ENCODE results near the gene DPYSL4.

DPYSL4 gene

GRCh38 chr10:132163826-132164515, 22.8 kb upstream of the DPYSL4 start:
- no peaks in the 10 kb centered on the region for H3K36me3 ChIP-seq (ENCODE audit: control insufficient read depth, low read length)
- no peaks in the 10 kb centered on the region for H3K9me2 ChIP-seq (replicated peaks; ENCODE audit: control insufficient read depth, low read length)
- no peak overlapping the region for H3K4me3 ChIP-seq (ENCODE audit: low read length)
- H3K9me3 ChIP-seq (ENCODE audit: control insufficient read depth, insufficient read depth, low read length), result peaks cover 5% of the 10 kb centered on the region; the same call in 1 of the 2 replicates
- no peak overlapping the region for H3K27ac ChIP-seq (ENCODE audit: low read depth, low read length)
- H3K4me2 ChIP-seq (ENCODE audit: low read length), result no peak overlapping the region
- H3K27me3 ChIP-seq (ENCODE audit: control insufficient read depth, low read length), result no peaks in the 10 kb centered on the region
- no peak for TF ChIP-seq EZH2phosphoT487 (IDR thresholded peaks at IDR 0.05; ENCODE audit: borderline replicate concordance, low read length)
- TF ChIP-seq CTCF (IDR thresholded peaks at IDR 0.05; ENCODE audit: low read depth, low read length, poor library complexity, severe bottlenecking), result no peak
- no peaks in the 10 kb centered on the region for H3K79me2 ChIP-seq (ENCODE audit: control insufficient read depth, low read length)
- H3K4me1 ChIP-seq (ENCODE audit: control insufficient read depth, low read length), result peaks cover 28% of the 10 kb centered on the region
- no peaks in the 10 kb centered on the region for H4K20me1 ChIP-seq (ENCODE audit: control insufficient read depth, insufficient read depth, low read depth, low read length)
- H3F3A ChIP-seq (ENCODE audit: control insufficient read depth, insufficient read depth), result peaks cover 5% of the 10 kb centered on the region; the same call in 1 of the 2 replicates

- Histone ChIP-seq H3K4me2 (ENCODE audit: low read length) (no peak overlapping the region), H3K27ac (ENCODE audit: low read depth, low read length) (no peak overlapping the region), H3F3A (ENCODE audit: control insufficient read depth, insufficient read depth) (0 out of 2 replicates have a peak, but pooled peaks cover 5% of the 10 kb centered on the region), H4K20me1 (ENCODE audit: control insufficient read depth, insufficient read depth, low read depth, low read length) (no peaks in the 10 kb centered on the region), H3K9me2 (replicated peaks; ENCODE audit: control insufficient read depth, low read length) (no peaks in the 10 kb centered on the region), H3K27me3 (ENCODE audit: control insufficient read depth, low read length) (no peaks in the 10 kb centered on the region), H3K79me2 (ENCODE audit: control insufficient read depth, low read length) (no peaks in the 10 kb centered on the region), H3K36me3 (ENCODE audit: control insufficient read depth, low read length) (no peaks in the 10 kb centered on the region), H3K4me3 (ENCODE audit: low read length) (no peak overlapping the region), H3K4me1 (ENCODE audit: control insufficient read depth, low read length) (peaks cover 20% of the 10 kb centered on the region), H3K9me3 (ENCODE audit: control insufficient read depth, insufficient read depth, low read length) (no peaks in the 10 kb centered on the region)
- TF ChIP-seq CTCF (IDR thresholded peaks at IDR 0.05; ENCODE audit: low read depth, low read length, poor library complexity, severe bottlenecking) (no peak), EZH2phosphoT487 (IDR thresholded peaks at IDR 0.05; ENCODE audit: borderline replicate concordance, low read length) (no peak)
These were observed 21.9 kb upstream of the DPYSL4 start for GRCh38 chr10:132164761-132165278.

GRCh38 chr10:132165416-132165980, 21.2 kb upstream of the DPYSL4 start:
- no peaks in the 10 kb centered on the region for H3K79me2 ChIP-seq (ENCODE audit: control insufficient read depth, low read length)
- 0 out of 2 replicates have a peak, but pooled peaks cover 5% of the 10 kb centered on the region for H3F3A ChIP-seq (ENCODE audit: control insufficient read depth, insufficient read depth)
- H3K9me2 ChIP-seq (replicated peaks; ENCODE audit: control insufficient read depth, low read length), result no peaks in the 10 kb centered on the region
- H3K4me1 ChIP-seq (ENCODE audit: control insufficient read depth, low read length), result peaks cover 20% of the 10 kb centered on the region
- no peaks in the 10 kb centered on the region for H4K20me1 ChIP-seq (ENCODE audit: control insufficient read depth, insufficient read depth, low read depth, low read length)
- TF ChIP-seq CTCF (IDR thresholded peaks at IDR 0.05; ENCODE audit: low read depth, low read length, poor library complexity, severe bottlenecking) (no peak), EZH2phosphoT487 (IDR thresholded peaks at IDR 0.05; ENCODE audit: borderline replicate concordance, low read length) (no peak)
- H3K4me2 ChIP-seq (ENCODE audit: low read length), result no peak overlapping the region
- H3K27me3 ChIP-seq (ENCODE audit: control insufficient read depth, low read length), result no peaks in the 10 kb centered on the region
- H3K36me3 ChIP-seq (ENCODE audit: control insufficient read depth, low read length), result no peaks in the 10 kb centered on the region
- H3K27ac ChIP-seq (ENCODE audit: low read depth, low read length), result no peak overlapping the region
- H3K9me3 ChIP-seq (ENCODE audit: control insufficient read depth, insufficient read depth, low read length), result no peaks in the 10 kb centered on the region
- no peak overlapping the region for H3K4me3 ChIP-seq (ENCODE audit: low read length)
